K562 (cell line): Measurements from ENCODE around the gene EFCAB12. TPM values are rescaled to one million over a fixed set of nuclear protein-coding genes. Genes with fewer than 3 reads are reported as not detected.

Experiments
- ESRRB ChIP-seq: fragments of 250-450 bp; sonication (Bioruptor Pico); IDR thresholded peaks from 2 replicates; pipeline ENCODE4 v1.5.0; 2020; ENCODE audit warnings: mild to moderate bottlenecking, moderate library complexity, borderline replicate concordance
- FOSL1 ChIP-seq: fragments of 200-800 bp; sonication (Bioruptor generic); conservative IDR thresholded peaks from 2 replicates; pipeline ENCODE4 v1.6.1; 2016; ENCODE audit warnings: missing genetic modification characterization, missing compliant biosample characterization
- HBP1 ChIP-seq: fragments of 450-650 bp; formaldehyde crosslinking; IDR thresholded peaks from 2 replicates; pipeline ENCODE4 v1.4.0; 2022; ENCODE audit warnings: missing genetic modification characterization
- HNRNPL ChIP-seq: fragments of 200-400 bp; formaldehyde crosslinking; IDR thresholded peaks from 2 replicates; pipeline ENCODE4 v1.6.1; 2017; ENCODE audit warnings: low read depth, mild to moderate bottlenecking, low read length
- KLF1 ChIP-seq: fragments of 450-650 bp; IDR thresholded peaks from 2 replicates; pipeline ENCODE4 v1.6.1; 2016; ENCODE audit warnings: missing genetic modification characterization, missing compliant biosample characterization
- MED1 ChIP-seq: sonication (generic); formaldehyde crosslinking; IDR thresholded peaks from 2 replicates; pipeline ENCODE4 v1.8.1; 2023; ENCODE audit warnings: missing genetic modification reagents, borderline replicate concordance
- NFXL1 ChIP-seq: fragments of 450-650 bp; formaldehyde crosslinking; IDR thresholded peaks from 2 replicates; pipeline ENCODE4 v1.4.0; 2021; ENCODE audit warnings: mild to moderate bottlenecking
- NR2C1 ChIP-seq, 2 experiments: fragments of 450-650 bp; IDR thresholded peaks; 2 replicates each; pipeline ENCODE4 v1.6.1; 2017; ENCODE audit warnings: mild to moderate bottlenecking in 2 of 2, antibody characterized with exemption in 1 of 2, inconsistent platforms in 1 of 2, missing compliant biosample characterization in 1 of 2, missing genetic modification characterization in 1 of 2
- POLR2AphosphoS2 ChIP-seq: IDR thresholded peaks from 2 replicates; pipeline ENCODE4 v1.6.1; 2012; ENCODE audit warnings: low read length, improper control_type of control experiment
- PTRF ChIP-seq: fragments of 450-650 bp; IDR thresholded peaks from 2 replicates; pipeline ENCODE4 v1.6.1; 2016; ENCODE audit warnings: mild to moderate bottlenecking, missing genetic modification characterization, missing compliant biosample characterization
- RBFOX2 ChIP-seq: fragments of 200-400 bp; formaldehyde crosslinking; IDR thresholded peaks from 2 replicates; pipeline ENCODE4 v1.6.1; 2017; ENCODE audit warnings: low read depth, mild to moderate bottlenecking, low read length, moderate library complexity
- RHOXF2B ChIP-seq: fragments of 250-450 bp; sonication (Bioruptor Pico); conservative IDR thresholded peaks from 2 replicates; pipeline ENCODE4 v1.5.1; 2021
- SIN3A ChIP-seq, 2 experiments: fragments of 150-350 bp in 1 of 2; IDR thresholded peaks; 2 replicates each; pipeline ENCODE4 v1.6.1; 2011 to 2016; ENCODE audit warnings: borderline replicate concordance in 2 of 2, low read depth in 2 of 2, low read length in 2 of 2, mild to moderate bottlenecking in 2 of 2, moderate library complexity in 2 of 2; ENCODE audit not compliant: control insufficient read depth in 1 of 2
- SMAD4 ChIP-seq: fragments of 250-450 bp; sonication (Bioruptor Pico); conservative IDR thresholded peaks from 2 replicates; pipeline ENCODE4 v1.8.0; 2021; ENCODE audit warnings: inconsistent platforms, mild to moderate bottlenecking, moderate library complexity
- TFAM ChIP-seq: fragments of 250-450 bp; sonication (Bioruptor Pico); conservative IDR thresholded peaks from 2 replicates; pipeline ENCODE4 v1.5.0; 2021; ENCODE audit warnings: mild to moderate bottlenecking, moderate library complexity
- ZNF507 ChIP-seq: conservative IDR thresholded peaks from 2 replicates; pipeline ENCODE4 v1.6.1; 2017; ENCODE audit warnings: missing genetic modification characterization, missing compliant biosample characterization
- ZNF518B ChIP-seq: fragments of 250-450 bp; sonication (Bioruptor Pico); IDR thresholded peaks from 2 replicates; pipeline ENCODE4 v1.5.0; 2021; ENCODE audit warnings: mild to moderate bottlenecking, moderate library complexity
- ZNF561 ChIP-seq: fragments of 450-650 bp; formaldehyde crosslinking; conservative IDR thresholded peaks from 2 replicates; pipeline ENCODE4 v1.4.0; 2020; ENCODE audit warnings: mild to moderate bottlenecking, moderate library complexity
- ZNF584 ChIP-seq: fragments of 200-800 bp; sonication (Bioruptor generic); IDR thresholded peaks from 2 replicates; pipeline ENCODE4 v1.6.1; 2016; ENCODE audit warnings: low read depth, mild to moderate bottlenecking, missing genetic modification characterization, missing compliant biosample characterization
- polyA plus RNA-seq, 8 experiments: library from polyadenylated mRNA; depleted of rRNA in 4 of 8; stranded (reverse) in 5 of 8; unstranded in 3 of 8; fragments of >200 nt; fragmentation: Nextera tagmentation in 2 of 8; fragmentation: Illumina TruSeq in 1 of 8; extraction: Ambion mirVana in 2 of 8; extraction: Trizol in 1 of 8; gene quantifications; 2 replicates each; pipeline versions ENCODE4 v1.2.1 to v1.2.3, GENCODE V29; 2011 to 2014; ENCODE audit warnings: inconsistent platforms in 1 of 8, missing spikeins in 1 of 8
- total RNA-seq, 7 experiments: library from RNA; depleted of rRNA in 6 of 7; stranded (reverse); fragments of >200 nt in 6 of 7; fragmentation: Illumina TruSeq in 2 of 7; extraction: Trizol in 2 of 7; gene quantifications; 2 replicates each; pipeline versions ENCODE4 v1.2.1 to v1.2.3, GENCODE V29; 2011 to 2021; ENCODE audit warnings: low replicate concordance in 1 of 7

Gene EFCAB12
- total and polyA plus RNA-seq, 9 of the 15 experiments (the other 6 are each of a cell fraction or from before 2014, with no cell fraction given), result 0.08 to 0.95 (median 0.56) TPM; not detected in 1

- TF ChIP-seq SIN3A (IDR thresholded peaks at IDR 0.05; ENCODE audit: borderline replicate concordance in 2 of 2, control insufficient read depth in 1 of 2, low read depth in 2 of 2, low read length in 2 of 2), result peak in 1 of 2 experiments; percentile 96; a peak in 2 of 4 replicates
- no peak for TF ChIP-seq POLR2AphosphoS2
- TF ChIP-seq HNRNPL, result no peak
- TF ChIP-seq NFXL1 (CRISPR knock-in tag), result no peak
- no peak for TF ChIP-seq ZNF561
- peak; percentile 26; the same call in 1 of the 2 replicates for TF ChIP-seq RBFOX2
- no peak for TF ChIP-seq FOSL1
- no peak for TF ChIP-seq MED1 (CRISPR knock-in tag)
- TF ChIP-seq PTRF (tag), result no peak
- no peak for TF ChIP-seq ZNF507 (tag)
- TF ChIP-seq ESRRB (CRISPR knock-in tag), result no peak
- TF ChIP-seq NR2C1 (IDR thresholded peaks at IDR 0.05), result peak; percentile 97
- TF ChIP-seq NR2C1 (tag; IDR thresholded peaks at IDR 0.05), result peak; percentile 97
- TF ChIP-seq TFAM (CRISPR knock-in tag), result no peak
- no peak for TF ChIP-seq SMAD4 (CRISPR knock-in tag)
- TF ChIP-seq HBP1, result no peak
- no peak for TF ChIP-seq RHOXF2B (CRISPR knock-in tag)
- TF ChIP-seq ZNF584 (CRISPR knock-in tag), result no peak
- no peak for TF ChIP-seq ZNF518B (CRISPR knock-in tag)
- 0 out of 2 replicates have a peak, but pooled peaks have one; percentile 72 for TF ChIP-seq KLF1 (tag)
Measured at GRCh38 chr3:129399145-129399894, 29.1 kb downstream of the EFCAB12 start (continued).
